Neutrophil (primary cell): Measurements from ENCODE around the gene LRMDA.

ENCODE experiments used
- H3K27ac ChIP-seq: fragments of 200-600 bp; sonication (generic); 2 replicates; pipeline ENCODE4 v1.5.1; 2016; ENCODE audit warnings: mild to moderate bottlenecking, moderate library complexity
- H3K27me3 ChIP-seq: fragments of 200-600 bp; sonication (generic); 2 replicates; pipeline ENCODE4 v1.6.0; 2016; ENCODE audit warnings: mild to moderate bottlenecking
- H3K36me3 ChIP-seq: fragments of 200-600 bp; sonication (generic); 2 replicates; pipeline ENCODE4 v1.5.1; 2017
- H3K4me1 ChIP-seq, 2 experiments: fragments of 200-600 bp in 1 of 2; sonication (generic) in 1 of 2; 1 replicate in 1 of 2; 2 replicates in 1 of 2; pipeline versions ENCODE4 v1.5.1 to v1.6.1; 2013 to 2016; ENCODE audit warnings: low read depth in 1 of 2, low read length in 1 of 2, mild to moderate bottlenecking in 1 of 2, moderate library complexity in 1 of 2; ENCODE audit not compliant: control insufficient read depth in 1 of 2, insufficient read depth in 1 of 2
- H3K4me3 ChIP-seq, 2 experiments: fragments of 200-600 bp in 1 of 2; sonication (generic) in 1 of 2; 1 replicate in 1 of 2; 2 replicates in 1 of 2; pipeline ENCODE4 v1.5.1; 2013 to 2016; ENCODE audit warnings: low read depth in 1 of 2, low read length in 1 of 2, mild to moderate bottlenecking in 1 of 2, moderate library complexity in 1 of 2
- H3K9me3 ChIP-seq: fragments of 200-600 bp; sonication (generic); 2 replicates; pipeline ENCODE4 v1.5.1; 2016
- CTCF ChIP-seq: fragments of 200-600 bp; sonication (generic); IDR thresholded peaks from 2 replicates; pipeline ENCODE4 v1.5.1; 2016; ENCODE audit warnings: antibody characterized with exemption

The LRMDA gene

DNA sequence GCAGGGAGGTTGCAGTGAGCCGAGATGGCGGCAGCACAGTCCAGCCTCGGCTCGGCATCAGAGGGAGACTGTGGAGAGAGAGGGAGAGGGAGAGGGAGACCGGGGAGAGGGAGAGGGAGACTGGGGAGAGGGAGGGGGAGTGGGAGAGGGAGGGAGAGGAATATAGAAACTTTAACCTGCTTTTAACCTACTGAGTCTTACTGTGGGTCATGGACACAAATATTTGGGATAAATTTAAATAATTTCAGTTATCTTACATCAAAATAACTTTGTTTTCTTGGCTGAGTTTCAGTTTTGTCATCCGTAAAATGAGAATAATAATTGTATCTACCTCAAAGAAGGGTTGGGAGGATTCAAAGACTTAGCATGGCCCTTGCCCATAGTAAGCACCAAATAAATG lies 319.8 kb downstream of the LRMDA start:
- no peaks in the 10 kb centered on the region for H3K27me3 ChIP-seq
- no peak for TF ChIP-seq CTCF
- no peaks in the 10 kb centered on the region for H3K36me3 ChIP-seq
- H3K27ac ChIP-seq: no peak overlapping the region
- peaks cover 5 to 6% of the 10 kb centered on the region in 2 experiments for H3K4me1 ChIP-seq
- no peaks in the 10 kb centered on the region for H3K9me3 ChIP-seq
- no peak overlapping the region for H3K4me3 ChIP-seq

DNA sequence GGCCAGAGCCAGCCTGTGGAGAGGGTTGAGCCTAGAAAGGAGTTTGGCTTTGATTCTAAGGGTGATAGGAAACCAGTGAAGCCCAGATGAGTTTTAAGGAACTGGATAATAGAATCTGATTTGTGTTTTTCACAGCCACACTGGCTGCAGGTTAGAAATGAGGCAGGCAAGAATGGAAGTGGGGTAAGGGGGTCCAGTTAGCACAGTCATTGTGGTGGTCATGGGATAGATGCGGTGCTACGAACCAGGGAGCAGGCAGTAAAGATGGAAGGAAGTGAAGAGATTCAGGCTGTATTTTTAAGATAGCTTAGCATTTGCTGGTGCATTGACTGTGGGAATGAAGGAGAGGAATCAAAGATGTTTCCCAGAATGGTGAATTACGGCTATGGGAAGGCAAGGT lies 322.2 kb downstream of the LRMDA start:
- Histone ChIP-seq H3K4me1 (peaks cover 5 to 6% of the 10 kb centered on the region in 2 experiments), H3K27ac (no peak overlapping the region), H3K4me3 (no peak overlapping the region), H3K27me3 (no peaks in the 10 kb centered on the region), H3K36me3 (no peaks in the 10 kb centered on the region), H3K9me3 (no peaks in the 10 kb centered on the region)
- no peak for TF ChIP-seq CTCF

DNA sequence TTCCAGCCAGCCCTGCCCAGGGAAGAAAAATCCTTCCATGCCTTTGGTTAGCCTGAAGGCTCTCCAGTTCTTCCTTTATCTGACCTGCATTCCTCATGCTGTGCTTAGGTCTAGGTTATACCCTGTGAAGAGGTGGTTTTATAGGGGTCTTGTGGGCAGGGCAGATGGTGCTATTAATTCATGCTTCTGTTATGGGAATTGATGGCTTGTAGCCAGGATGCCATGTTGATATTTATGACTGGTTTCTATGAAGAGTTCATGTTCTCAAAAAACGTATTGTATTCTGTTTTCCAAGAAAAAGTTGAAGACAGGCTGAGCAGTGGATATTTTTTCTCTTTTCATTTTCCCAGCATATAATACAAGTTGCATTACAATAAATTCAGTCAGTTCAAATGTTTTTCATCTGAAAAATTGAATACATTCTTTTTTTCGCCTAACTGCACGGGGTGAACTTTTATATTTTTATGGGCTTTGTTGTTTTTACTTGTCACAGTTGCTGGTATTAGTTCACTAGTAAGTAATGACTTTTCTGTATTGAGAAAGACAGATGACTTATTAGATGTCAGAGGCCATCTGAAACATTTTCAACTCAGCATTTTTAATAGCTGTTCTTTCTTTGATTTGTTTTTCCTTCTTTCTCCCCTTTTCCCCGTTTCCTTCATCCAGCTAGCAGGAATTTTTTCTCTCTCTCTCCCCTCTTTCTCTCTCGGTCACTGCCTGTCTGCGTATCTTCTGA lies 322.8 kb downstream of the LRMDA start:
- no peak for TF ChIP-seq CTCF
- no peak overlapping the region for H3K27ac ChIP-seq
- no peaks in the 10 kb centered on the region for H3K9me3 ChIP-seq
- H3K4me1 ChIP-seq: peaks cover 5 to 6% of the 10 kb centered on the region in 2 experiments
- no peaks in the 10 kb centered on the region for H3K36me3 ChIP-seq
- no peaks in the 10 kb centered on the region for H3K27me3 ChIP-seq
- no peak overlapping the region for H3K4me3 ChIP-seq

GRCh38 chr10:75755528-75755927 lies 324.1 kb downstream of the LRMDA start:
- Histone ChIP-seq H3K4me3 (no peak overlapping the region), H3K27me3 (no peaks in the 10 kb centered on the region)
- TF ChIP-seq CTCF: no peak

DNA sequence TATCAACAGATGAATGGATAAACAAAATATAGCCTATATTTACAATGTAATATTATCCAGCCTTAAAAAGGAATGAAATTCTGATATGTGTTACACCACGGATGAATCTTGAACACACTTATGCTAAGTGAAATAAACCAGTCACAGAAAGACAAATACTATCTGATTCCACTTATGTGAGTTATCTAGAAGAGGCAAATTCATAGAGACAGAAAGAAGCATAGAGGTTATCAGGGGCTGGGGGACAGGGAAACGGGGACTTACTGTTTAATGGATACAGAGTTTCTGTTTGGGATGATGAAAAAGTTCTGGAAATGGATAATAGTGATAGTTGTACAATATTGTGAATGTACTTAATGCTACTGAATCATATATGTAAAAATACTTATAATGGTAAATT lies 329.9 kb downstream of the LRMDA start:
- no peak overlapping the region for H3K27ac ChIP-seq
- no peaks in the 10 kb centered on the region for H3K36me3 ChIP-seq
- no peak overlapping the region for H3K4me3 ChIP-seq
- TF ChIP-seq CTCF: no peak
- H3K4me1 ChIP-seq: no peaks in the 10 kb centered on the region
- no peaks in the 10 kb centered on the region for H3K27me3 ChIP-seq
- no peaks in the 10 kb centered on the region for H3K9me3 ChIP-seq

More at GRCh38 chr10:75755528-75755927, 324.1 kb downstream of the LRMDA start:
- no peaks in the 10 kb centered on the region for H3K9me3 ChIP-seq
- no peak overlapping the region for H3K27ac ChIP-seq
- H3K4me1 ChIP-seq: peaks cover 5 to 6% of the 10 kb centered on the region in 2 experiments
- H3K36me3 ChIP-seq: no peaks in the 10 kb centered on the region
